ENCODE measurements around the gene CCDC188. TPM values are rescaled to one million over a fixed set of nuclear protein-coding genes. Genes with fewer than 3 reads are reported as not detected.

The CCDC188 gene
- total RNA-seq, 1 experiment from 2014 or later: 0.69 TPM

- no peak for DNase-seq (ENCODE audit: low read depth)
These were observed 34.9 kb upstream of the CCDC188 start for GRCh38 chr22:20185750-20186149.

DNA sequence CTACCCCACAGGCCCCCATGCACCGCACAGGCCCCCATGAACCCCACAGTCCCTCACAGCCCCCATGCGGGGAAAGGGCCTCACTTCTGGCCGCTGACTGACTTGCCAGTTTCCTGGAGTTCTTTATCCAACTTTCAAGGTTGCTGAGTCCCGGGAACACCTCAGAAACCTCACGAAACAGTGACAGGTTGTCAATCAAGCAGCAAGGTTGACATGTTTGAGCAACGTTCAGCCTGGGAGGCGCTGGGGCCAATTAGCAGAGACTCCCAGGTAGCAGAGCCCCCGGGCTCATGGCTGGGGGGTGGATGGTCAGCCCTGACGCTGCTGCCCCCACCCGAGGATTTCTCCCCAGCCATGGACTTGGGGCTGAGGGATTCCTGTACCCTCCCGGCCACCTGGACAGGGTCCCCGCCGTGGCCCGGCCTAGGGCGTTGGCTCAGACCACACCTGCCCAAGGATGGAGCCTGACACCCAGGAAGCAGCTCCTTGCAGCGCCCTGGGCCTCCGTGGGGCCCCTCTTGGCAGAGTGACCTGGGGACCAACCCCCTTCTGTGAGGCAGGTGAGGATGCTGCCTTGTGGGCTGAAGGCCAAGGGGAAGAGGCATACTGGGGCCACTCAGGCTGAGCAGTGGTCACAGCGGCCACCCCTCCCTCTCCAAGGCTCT lies 33.8 kb upstream of the CCDC188 start:
- no peak for DNase-seq (ENCODE audit: low read depth)

DNA sequence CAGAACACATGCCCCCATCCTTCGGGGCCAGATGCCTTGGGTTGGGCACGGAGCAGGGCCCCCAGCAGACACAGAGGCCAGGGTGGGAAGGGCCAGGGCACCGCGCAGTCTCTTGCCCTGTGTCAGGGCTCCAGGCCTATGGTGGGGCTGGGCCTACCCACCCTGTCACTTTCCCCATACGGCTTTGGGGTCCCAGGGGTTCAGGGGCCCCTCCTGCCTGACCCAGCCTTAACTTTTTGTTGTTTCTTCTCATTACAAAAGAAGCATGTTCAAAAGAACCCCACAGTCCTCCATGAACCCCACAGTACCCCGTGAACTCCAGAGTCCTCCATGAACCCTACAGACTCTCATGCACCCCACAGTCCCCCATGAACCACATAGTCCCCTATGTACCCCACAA lies 33.0 kb upstream of the CCDC188 start:
- no peak for DNase-seq (ENCODE audit: low read depth)

DNA sequence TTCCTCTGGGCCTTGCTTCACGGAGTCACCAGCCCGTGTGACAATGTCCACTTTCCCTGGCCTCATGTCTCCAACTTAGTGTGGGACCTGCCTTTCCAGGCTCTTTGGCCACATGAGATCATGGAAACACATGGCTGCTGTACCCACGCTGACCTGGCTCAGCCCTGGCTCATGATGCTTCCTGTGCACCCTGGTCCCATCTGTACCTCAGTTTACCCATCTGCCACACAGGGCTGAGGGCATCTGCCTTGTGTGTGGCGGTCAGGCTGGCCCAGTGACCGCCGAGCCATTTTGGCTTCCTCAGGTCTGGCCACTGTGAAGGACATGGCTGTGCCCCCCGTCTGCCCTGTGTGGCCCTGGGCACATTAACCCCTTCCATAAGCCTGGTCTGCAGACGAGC lies 32.2 kb upstream of the CCDC188 start:
- no peak for DNase-seq (ENCODE audit: low read depth)

DNA sequence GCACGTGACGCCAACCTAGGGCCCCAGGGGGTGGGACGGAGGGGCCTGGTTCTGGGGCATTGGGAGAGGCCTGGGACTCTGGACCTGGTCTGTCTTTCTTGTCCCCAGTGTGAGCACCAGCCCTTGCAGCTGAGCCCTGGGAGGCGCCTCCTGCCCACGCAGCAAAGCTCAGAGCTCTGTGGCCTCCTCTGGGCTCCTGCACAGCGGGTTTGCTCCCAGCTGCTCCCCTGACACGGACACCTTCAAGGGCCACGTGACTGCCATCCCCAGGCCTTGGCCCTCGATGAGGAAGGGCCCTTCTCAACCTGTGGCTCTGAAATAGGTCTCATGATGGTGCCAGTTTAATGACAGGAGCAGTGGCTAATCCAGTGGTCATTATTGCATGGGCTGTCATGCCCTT lies 31.5 kb upstream of the CCDC188 start:
- no peak for DNase-seq (ENCODE audit: low read depth)

- DNase-seq (ENCODE audit: low read depth): no peak
These were observed 31.0 kb upstream of the CCDC188 start for GRCh38 chr22:20181884-20182236.

GRCh38 chr22:20181194-20181883 lies 30.5 kb upstream of the CCDC188 start:
- DNase-seq (ENCODE audit: low read depth): no peak

GRCh38 chr22:20180640-20181039 lies 29.8 kb upstream of the CCDC188 start:
- DNase-seq (ENCODE audit: low read depth): no peak

- no peak for DNase-seq (ENCODE audit: low read depth)
These were observed 29.4 kb upstream of the CCDC188 start for GRCh38 chr22:20180245-20180630.

DNA sequence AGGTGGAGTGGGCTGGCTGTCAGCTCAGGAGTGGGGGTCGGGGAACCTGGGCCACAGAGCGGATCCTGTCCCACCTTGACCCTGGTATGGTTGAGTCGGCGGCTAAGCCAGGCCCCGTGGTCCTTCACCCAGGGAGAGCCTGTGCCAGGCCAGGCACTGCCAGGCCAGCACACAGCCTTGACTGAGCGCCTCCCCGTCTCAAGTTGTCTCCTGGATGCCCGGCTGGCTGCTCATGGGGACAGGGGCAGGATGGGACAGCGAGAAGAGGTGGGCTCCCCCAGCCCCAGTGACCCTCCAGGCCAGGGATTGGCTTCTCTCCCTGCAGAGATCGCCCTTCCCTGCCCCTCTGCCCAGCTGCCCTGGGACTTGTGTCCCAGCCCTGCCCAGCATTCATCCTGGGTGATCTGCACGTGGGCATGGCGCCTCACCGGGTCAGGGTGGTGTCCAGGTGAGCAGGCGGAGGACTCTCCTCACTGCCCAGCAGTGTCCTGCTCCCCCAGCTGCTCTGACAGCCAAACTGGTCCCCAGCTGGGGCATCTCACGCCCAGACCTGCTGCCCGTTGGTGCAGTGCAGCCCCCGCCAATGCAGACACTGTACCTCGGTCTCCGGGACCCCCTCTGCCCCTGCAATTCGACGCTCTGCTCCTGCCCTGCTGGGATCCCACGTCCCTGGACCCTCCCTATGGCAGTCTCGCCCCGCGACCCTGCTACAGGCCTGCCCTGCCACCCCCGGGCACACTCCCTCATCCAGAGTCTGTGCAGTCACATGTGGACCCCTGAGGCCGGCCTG lies 28.8 kb upstream of the CCDC188 start:
- DNase-seq (ENCODE audit: low read depth): no peak

DNA sequence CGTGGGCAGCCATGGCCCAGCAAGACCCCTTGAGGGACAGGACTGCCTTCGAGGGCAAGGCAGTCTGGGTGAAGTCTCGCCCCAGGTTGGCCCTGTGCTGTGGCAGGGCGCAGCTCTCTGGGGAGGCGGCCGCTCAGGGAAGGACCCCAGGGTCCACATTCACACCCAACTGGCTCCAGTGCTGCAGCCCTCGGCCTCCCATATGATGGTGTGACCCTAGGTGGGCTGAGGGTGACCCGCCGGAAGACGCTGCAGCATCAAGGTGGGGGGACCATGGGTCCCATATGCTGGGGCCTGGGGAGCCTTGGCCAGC lies 28.0 kb upstream of the CCDC188 start:
- DNase-seq (ENCODE audit: low read depth): no peak

DNA sequence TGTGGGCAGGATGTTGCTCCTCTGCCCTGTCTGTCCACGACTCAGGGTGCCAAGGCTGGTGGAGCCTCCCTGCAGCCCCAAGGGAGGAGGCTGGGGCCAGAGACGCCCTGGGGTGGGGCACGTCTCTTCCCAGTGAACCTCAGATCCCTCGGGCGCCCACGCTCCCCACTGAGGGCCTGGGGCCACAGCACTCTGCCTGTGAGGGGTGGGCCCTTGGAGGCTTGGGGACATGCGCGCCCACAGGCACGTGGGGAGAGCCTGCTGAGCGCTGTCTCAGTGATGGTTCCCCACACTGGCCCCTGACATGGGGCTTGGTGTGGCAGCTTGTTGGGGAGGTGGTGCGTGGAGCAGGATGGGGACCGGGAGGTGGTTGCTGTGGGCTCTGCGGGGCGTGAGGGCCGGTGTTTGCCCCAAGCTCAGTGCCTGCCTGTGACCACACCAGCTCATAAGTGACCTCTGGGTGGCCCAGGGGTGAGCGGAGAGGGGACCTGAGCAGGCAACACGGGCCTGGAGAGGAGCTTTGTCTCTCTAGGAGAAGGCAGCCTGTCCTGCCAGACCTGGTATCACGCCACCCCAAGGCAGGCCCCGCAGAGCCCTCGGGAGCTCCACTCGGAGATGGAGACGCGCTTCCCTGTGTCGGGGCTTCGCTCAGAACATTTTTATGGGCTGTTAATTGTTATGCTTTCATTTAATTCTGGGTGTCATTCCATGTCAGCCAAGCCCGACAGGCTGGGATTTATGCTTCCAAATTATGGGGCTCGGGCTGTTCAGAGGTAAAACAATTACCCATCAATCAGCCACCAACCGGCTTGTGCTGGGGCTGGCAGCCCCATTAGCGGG lies 27.4 kb upstream of the CCDC188 start:
- no peak for DNase-seq (ENCODE audit: low read depth)

DNA sequence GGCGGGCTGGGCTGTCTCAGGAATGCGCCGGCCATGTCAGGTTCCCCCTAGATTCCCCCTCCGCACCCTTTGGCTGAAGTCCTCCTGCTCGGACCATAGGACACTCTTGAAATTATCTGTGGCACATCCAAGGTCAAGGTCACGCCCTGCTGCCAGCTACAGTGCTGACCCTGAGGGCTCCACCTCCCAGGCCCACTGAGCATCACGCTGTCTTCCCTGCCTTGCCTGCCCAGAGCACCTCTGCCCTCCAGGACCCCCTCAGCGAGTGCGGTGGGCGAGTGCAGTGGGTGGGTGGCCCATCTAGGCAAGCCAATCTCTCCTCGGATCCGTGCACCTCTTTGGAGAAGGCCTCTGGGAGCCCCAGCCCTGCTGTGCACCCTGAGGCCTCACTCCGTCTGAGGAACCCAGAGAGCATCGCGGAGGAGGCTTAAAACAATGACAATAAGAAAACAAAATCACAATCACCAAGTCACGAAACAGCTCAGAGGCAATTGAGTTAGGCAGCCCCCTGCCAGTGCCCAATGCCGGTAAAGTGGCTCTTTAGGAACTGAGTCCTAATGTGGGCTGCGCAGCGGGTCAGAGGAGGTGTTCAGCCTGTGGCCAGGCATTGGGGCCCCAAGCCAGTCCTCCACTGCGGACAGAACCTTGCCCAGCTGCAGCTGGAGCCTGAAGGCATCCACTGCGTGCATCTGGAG lies 26.5 kb upstream of the CCDC188 start:
- no peak for DNase-seq (ENCODE audit: low read depth)

GRCh38 chr22:20176421-20177085 lies 25.7 kb upstream of the CCDC188 start:
- DNase-seq (ENCODE audit: low read depth): no peak

DNA sequence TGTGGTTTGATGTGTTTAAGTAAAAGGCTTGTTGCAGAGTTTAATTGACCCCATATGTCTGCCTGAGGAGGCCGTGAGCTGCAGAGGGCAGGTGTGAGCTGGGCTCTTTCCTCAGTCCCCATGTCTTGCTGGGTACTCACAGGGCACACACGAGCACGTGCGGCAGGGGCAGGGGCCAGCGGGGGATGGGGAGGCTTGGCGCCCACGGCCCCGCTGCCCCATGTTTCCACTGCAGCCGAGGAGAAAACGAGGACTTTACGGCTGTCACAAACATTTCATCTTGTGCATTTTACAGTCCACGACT lies 24.7 kb upstream of the CCDC188 start:
- DNase-seq (ENCODE audit: low read depth): no peak

GRCh38 chr22:20174785-20175596 lies 24.1 kb upstream of the CCDC188 start:
- peak; percentile 18 for DNase-seq (ENCODE audit: low read depth)

DNA sequence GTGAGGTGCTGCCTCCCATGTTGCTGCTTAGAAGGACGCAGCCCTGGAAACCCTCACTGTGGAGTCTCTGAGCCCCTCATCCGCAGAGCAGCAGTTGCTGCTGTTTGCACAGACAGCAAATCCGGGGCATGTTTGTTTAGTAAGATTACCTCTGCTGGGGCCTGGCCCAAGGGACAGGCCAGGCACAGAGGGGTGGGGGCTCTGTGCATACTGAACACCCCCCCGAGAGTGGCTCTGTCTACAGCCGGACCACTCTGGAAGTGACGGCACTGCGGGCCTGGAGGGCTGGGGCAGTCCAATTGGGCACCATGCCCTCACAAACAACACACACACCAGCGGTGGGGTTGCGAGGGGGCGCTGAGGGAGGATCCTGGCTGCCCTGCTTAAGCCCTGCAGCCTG lies 22.9 kb upstream of the CCDC188 start:
- no peak for DNase-seq (ENCODE audit: low read depth)

DNA sequence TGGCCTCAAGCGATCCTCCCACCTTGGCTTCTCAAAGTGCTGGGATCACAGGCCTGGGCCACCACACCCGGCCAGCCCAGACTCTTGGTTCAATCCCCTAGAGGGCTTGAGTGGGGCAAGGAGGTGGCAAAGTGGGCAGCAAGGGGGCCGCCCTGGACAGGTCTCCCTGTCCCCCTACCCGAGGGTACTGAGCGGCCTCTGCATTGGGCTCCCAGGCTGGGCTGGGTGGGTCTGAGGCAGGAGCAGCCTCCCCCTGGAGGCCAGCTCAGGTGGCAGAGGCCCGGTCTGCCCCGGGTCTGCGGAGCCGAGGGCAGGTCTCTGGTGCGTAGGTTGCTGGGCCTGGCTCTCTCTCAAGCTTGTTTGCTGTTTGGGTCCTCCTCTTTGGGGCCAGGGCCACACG lies 22.4 kb upstream of the CCDC188 start:
- DNase-seq (ENCODE audit: low read depth): no peak

DNA sequence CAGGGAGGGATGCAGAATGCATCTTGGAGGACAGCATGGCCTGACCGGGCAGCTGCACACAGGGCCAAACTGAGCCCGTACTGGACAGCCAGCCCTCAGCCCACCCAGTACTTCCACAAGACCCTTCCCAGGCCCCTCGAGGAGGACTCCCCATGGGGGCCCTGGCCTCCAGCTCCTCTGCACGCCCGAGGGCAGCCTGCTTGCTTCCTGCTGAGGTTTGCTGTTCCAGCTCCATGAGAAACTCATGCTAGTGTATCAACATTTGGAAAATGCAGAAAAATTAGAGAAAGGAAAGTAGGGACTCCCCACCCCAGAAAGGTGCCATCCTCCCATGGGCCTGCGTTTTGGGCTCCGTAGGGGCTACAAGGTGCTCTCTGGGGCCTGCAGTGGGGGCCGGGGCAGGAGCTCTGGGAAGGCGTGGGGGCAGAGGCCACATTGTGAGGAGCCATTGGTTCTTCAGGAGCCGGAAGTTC lies 21.3 kb upstream of the CCDC188 start:
- no peak for DNase-seq (ENCODE audit: low read depth)
